PFSK-1 (cell line): ENCODE measurements around the gene NDUFA8.

Experiments
- POLR2AphosphoS5 ChIP-seq: IDR thresholded peaks from 2 replicates; pipeline ENCODE4 v1.6.1; 2012; ENCODE audit warnings: low read depth, mild to moderate bottlenecking, control low read depth, low read length, moderate library complexity
- REST ChIP-seq, 2 experiments: IDR thresholded peaks; 2 replicates each; pipeline versions ENCODE4 v1.6.1 to v1.8.0; 2011 to 2012; ENCODE audit warnings: low read depth in 2 of 2, low read length in 2 of 2, control low read depth in 1 of 2, inconsistent platforms in 1 of 2, mild to moderate bottlenecking in 1 of 2, moderate library complexity in 1 of 2; ENCODE audit not compliant: insufficient read depth in 1 of 2
- SIN3A ChIP-seq: IDR thresholded peaks from 2 replicates; pipeline ENCODE4 v1.6.1; 2012; ENCODE audit warnings: mild to moderate bottlenecking, low read length, moderate library complexity, borderline replicate concordance; ENCODE audit not compliant: insufficient read depth
- TAF1 ChIP-seq: IDR thresholded peaks from 2 replicates; pipeline ENCODE4 v1.6.1; 2012; ENCODE audit warnings: low read length, control low read depth, borderline replicate concordance; ENCODE audit not compliant: insufficient read depth

DNA sequence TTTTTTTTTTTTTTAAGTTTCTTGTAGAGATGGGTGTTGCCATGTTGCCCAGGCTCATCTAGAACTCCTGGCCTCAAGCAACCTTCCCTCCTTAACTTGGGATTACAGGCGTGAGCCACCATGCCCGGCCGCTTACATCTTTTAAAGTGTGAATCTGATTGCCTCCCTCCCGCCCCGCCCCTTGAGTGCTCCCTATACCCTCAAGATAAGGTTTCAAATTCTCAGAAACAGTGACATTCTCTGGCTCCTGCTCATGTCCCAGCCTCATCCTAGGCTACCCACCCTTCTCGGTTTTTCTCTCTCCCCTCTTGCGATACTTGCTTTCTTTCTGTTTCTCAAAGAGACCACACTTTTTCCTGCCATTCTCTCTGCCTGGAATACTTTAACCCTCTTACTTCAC, 12.6 kb upstream of the NDUFA8 start:
- TF ChIP-seq POLR2AphosphoS5 = no peak
- no peak for TF ChIP-seq REST (IDR thresholded peaks at IDR 0.05; ENCODE audit: insufficient read depth in 1 of 2, low read depth in 2 of 2, low read length in 2 of 2)
- no peak for TF ChIP-seq TAF1
- TF ChIP-seq SIN3A = no peak
